Thyroid gland (tissue), 4 donors: ENCODE measurements around the gene FBXL7. TPM values are rescaled to one million over a fixed set of nuclear protein-coding genes. Genes with fewer than 3 reads are reported as not detected.

Experiments
- DNase-seq, 2 donors: peaks; one replicate each; pipeline ENCODE4 v3.0.0-alpha.2; 2019
- H3K27ac ChIP-seq, 3 donors: fragments of 200-600 bp; sonication (generic); 1 replicate in 2 of 3; 2 replicates in 1 of 3; pipeline ENCODE4 v1.5.1; 2016 to 2019; ENCODE audit warnings: mild to moderate bottlenecking in 1 of 3, moderate library complexity in 1 of 3
- H3K27me3 ChIP-seq: fragments of 200-600 bp; sonication (generic); one replicate; pipeline ENCODE4 v1.5.1; 2019
- H3K36me3 ChIP-seq, 2 donors: fragments of 200-600 bp; sonication (generic); one replicate each; pipeline ENCODE4 v1.5.1; 2016 to 2019
- H3K4me1 ChIP-seq, 2 donors: fragments of 200-600 bp; sonication (generic); one replicate each; pipeline ENCODE4 v1.5.1; 2017 to 2019
- H3K4me3 ChIP-seq, 3 donors: fragments of 200-600 bp; sonication (generic); replicated peaks in 1 of 3; 1 replicate in 2 of 3; 2 replicates in 1 of 3; pipeline ENCODE4 v1.5.1; 2016; ENCODE audit warnings: mild to moderate bottlenecking in 1 of 3
- H3K9me3 ChIP-seq: fragments of 200-600 bp; sonication (generic); one replicate; pipeline ENCODE4 v1.5.1; 2017
- POLR2A ChIP-seq, 2 donors: fragments of 450-650 bp; IDR thresholded peaks; one replicate each; pipeline ENCODE4 v1.6.1; 2017; ENCODE audit warnings: antibody characterized with exemption in 2 of 2, mild to moderate bottlenecking in 2 of 2, moderate library complexity in 1 of 2
- WGBS, 2 donors: methylation state at CpG; one replicate each; pipeline ENCODE4 v1.1.5; 2017; 5-methylcytosine and 5-hydroxymethylcytosine counted together
- intact Hi-C: fragments of 100-400 bp; cut with DNase I; formaldehyde crosslinking; loops from one replicate; pipeline ENCODE4 v1.15.1; 2023
- total RNA-seq, 4 donors: library from RNA; depleted of rRNA; stranded (reverse); fragments of >200 nt; gene quantifications; one replicate each; pipeline ENCODE4 v1.2.3, GENCODE V29; 2016
- TF ChIP-seq, protein P1 (sequence below), 6 experiments: fragments of 200-600 bp in 3 of 6; fragments of 450-650 bp in 3 of 6; sonication (generic) in 3 of 6; IDR thresholded peaks; one replicate each; pipeline ENCODE4 v1.5.1; 2016 to 2019; ENCODE audit warnings: antibody characterized with exemption in 6 of 6, mild to moderate bottlenecking in 2 of 6, inconsistent platforms in 1 of 6, moderate library complexity in 1 of 6

FBXL7 gene
- total RNA-seq, 4 donors from 2014 or later: 6.4 to 11.8 (median 9.2) TPM

DNA sequence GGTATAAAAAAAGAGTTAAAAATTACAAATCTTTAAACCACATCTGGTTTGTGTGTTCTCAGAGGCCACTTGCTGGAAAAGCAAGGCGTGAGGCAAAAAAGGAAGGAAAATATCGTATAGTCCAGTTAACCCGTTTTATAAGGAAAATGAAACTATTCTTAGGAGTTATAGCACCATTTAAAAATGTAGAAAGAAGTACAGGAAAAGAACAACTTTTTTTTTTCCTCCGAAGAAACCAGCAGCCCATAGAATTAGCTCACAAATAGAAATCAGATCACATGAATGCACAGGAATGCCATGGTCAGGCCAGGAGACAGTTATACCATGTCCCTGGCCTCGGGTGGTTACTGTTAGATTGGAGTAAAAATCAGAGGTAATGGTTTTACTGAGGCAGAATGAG is 241.6 kb downstream of the FBXL7 start:
- intact Hi-C loops: no loop called here

DNA sequence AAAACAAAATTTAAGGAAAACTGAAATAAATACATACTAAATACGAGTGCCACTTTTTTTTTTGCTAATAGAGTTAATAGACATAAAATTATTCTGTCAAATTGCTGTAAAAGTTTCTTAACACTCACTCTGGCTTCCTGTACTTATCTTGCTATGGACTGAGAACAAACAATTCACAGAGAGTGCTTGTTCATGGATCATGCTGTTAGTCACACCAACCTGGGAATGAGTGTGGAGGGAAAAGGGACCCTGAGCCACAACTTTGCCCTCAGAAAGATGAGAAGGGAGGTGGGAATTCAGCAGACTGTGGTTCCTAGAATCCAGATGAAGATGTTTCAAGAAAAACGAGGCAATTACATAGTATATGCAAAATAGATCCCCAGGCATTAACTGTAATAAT is 246.9 kb downstream of the FBXL7 start:
- TF ChIP-seq, protein P1, sequence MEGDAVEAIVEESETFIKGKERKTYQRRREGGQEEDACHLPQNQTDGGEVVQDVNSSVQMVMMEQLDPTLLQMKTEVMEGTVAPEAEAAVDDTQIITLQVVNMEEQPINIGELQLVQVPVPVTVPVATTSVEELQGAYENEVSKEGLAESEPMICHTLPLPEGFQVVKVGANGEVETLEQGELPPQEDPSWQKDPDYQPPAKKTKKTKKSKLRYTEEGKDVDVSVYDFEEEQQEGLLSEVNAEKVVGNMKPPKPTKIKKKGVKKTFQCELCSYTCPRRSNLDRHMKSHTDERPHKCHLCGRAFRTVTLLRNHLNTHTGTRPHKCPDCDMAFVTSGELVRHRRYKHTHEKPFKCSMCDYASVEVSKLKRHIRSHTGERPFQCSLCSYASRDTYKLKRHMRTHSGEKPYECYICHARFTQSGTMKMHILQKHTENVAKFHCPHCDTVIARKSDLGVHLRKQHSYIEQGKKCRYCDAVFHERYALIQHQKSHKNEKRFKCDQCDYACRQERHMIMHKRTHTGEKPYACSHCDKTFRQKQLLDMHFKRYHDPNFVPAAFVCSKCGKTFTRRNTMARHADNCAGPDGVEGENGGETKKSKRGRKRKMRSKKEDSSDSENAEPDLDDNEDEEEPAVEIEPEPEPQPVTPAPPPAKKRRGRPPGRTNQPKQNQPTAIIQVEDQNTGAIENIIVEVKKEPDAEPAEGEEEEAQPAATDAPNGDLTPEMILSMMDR (IDR thresholded peaks at IDR 0.05): no peak
- no peak for TF ChIP-seq POLR2A (IDR thresholded peaks at IDR 0.05)
- Histone ChIP-seq H3K4me1 (no peaks in the 10 kb centered on the region), H3K4me3 (no peak overlapping the region), H3K27ac (no peak overlapping the region), H3K9me3 (no peaks in the 10 kb centered on the region), H3K36me3 (no peaks in the 10 kb centered on the region), H3K27me3 (no peaks in the 10 kb centered on the region)
- intact Hi-C loops: no loop called here
- DNase-seq: no peak
- 85 to 91% methylated on average over 2 of the region's 2 CpGs for WGBS, 2 donors

More for the DNA sequence above, 241.6 kb downstream of the FBXL7 start:
- WGBS, 2 donors: 73 to 75% methylated on average over 5 of the region's 5 CpGs
- Histone ChIP-seq H3K27ac (no peak overlapping the region), H3K4me3 (no peak overlapping the region), H3K27me3 (no peaks in the 10 kb centered on the region), H3K36me3 (no peaks in the 10 kb centered on the region), H3K4me1 (no peaks in the 10 kb centered on the region), H3K9me3 (no peaks in the 10 kb centered on the region)
- DNase-seq: no peak
- TF ChIP-seq POLR2A (IDR thresholded peaks at IDR 0.05): no peak
- TF ChIP-seq, protein P1 (IDR thresholded peaks at IDR 0.05): no peak

DNA sequence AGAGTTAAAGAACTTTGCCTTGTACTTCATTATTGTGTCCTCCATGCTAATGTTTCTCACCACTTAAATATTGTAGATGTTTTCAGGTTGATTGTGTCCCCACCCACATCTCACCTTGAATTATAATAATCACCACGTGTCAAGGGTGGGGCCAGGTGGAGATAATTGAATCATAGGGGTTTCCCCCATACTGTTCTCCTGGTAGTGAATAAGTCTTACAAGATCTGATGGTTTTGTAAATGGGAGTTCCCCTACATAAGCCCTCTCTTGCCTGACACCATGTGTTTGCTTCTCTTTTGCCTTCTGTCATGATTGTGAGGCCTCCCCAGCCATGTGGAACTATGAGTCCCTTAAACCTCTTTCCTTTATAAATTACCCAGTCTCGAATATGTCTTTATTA is 248.3 kb downstream of the FBXL7 start:
- intact Hi-C loops: no loop called here
- no peak overlapping the region for H3K4me3 ChIP-seq
- TF ChIP-seq, protein P1 (IDR thresholded peaks at IDR 0.05): no peak
- TF ChIP-seq POLR2A (IDR thresholded peaks at IDR 0.05): no peak

DNA sequence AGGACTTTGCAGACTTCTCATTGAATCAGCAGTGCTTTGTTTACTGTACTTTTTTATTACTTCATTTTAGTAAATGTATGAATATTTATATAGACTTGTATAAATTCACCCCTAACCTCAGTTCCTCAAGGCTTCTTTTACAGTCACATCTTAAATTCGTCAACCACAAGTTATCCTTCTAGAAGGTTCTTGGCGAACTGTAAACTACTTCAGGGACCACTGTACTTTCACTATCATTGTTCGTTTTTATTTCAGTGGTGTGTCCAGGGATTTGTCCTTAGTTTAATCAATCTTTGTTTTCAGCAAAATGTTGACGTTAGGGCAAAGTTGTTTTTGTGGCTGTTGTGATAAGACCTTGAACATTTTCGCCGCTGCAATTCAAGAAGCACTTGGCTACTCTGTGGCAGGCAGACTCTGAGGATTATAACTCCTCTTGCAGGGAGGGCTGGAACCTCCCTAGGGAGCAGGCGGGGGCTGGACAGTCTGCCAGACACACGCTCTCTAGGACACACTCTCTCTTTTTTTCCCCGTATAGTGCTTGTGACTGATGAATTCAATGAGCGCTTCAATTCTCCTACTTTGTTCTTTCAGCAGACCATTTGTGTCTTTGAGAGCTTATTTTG is 252.8 kb downstream of the FBXL7 start:
- TF ChIP-seq POLR2A (IDR thresholded peaks at IDR 0.05): no peak
- TF ChIP-seq, protein P1 (IDR thresholded peaks at IDR 0.05): no peak
- no peak overlapping the region for H3K4me3 ChIP-seq
- H3K36me3 ChIP-seq: no peaks in the 10 kb centered on the region
- H3K27me3 ChIP-seq: no peaks in the 10 kb centered on the region
- no peaks in the 10 kb centered on the region for H3K4me1 ChIP-seq
- 11 to 12% methylated on average over 10 of the region's 10 CpGs for WGBS, 2 donors
- H3K9me3 ChIP-seq: no peaks in the 10 kb centered on the region
- intact Hi-C loops: no loop called here
- peak in 1 of 2 donors; percentile 29 for DNase-seq
- no peak overlapping the region for H3K27ac ChIP-seq

More for the DNA sequence above, 248.3 kb downstream of the FBXL7 start:
- no peaks in the 10 kb centered on the region for H3K36me3 ChIP-seq
- H3K27me3 ChIP-seq: no peaks in the 10 kb centered on the region
- H3K27ac ChIP-seq: no peak overlapping the region
- no peaks in the 10 kb centered on the region for H3K9me3 ChIP-seq
- DNase-seq: no peak
- WGBS, 2 donors: 86 to 92% methylated on average over 2 of the region's 2 CpGs
- no peaks in the 10 kb centered on the region for H3K4me1 ChIP-seq

DNA sequence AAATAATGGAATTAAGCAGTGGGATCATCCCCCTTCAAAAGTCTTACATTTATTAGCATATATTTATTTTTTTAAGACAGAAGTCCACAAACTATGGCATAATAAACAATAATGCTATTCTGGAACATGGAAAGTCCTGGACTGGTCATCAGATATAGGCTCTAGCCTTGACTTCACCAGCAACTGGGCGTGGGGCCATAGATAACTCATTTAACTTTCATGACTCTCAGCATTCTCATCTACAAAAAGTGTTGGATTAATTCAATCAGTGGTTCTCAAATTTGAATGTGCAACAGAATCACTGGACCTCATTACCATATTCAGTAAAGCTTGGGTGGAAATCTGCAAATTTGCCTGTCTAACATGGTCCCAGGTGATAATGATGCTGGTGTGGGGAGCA is 253.8 kb downstream of the FBXL7 start:
- TF ChIP-seq, protein P1 (IDR thresholded peaks at IDR 0.05): no peak
- TF ChIP-seq POLR2A (IDR thresholded peaks at IDR 0.05): no peak
- WGBS, 2 donors: 91 to 93% methylated on average over 1 of the region's 1 CpG
- H3K27ac ChIP-seq: no peak overlapping the region
- H3K9me3 ChIP-seq: no peaks in the 10 kb centered on the region
- H3K4me1 ChIP-seq: no peaks in the 10 kb centered on the region
- H3K36me3 ChIP-seq: no peaks in the 10 kb centered on the region
- no peak overlapping the region for H3K4me3 ChIP-seq
- no peak for DNase-seq
- intact Hi-C loops: no loop called here
- no peaks in the 10 kb centered on the region for H3K27me3 ChIP-seq
